Loucy (cell line): ENCODE results near the gene TDRD7.

Source experiments
- H2AFZ ChIP-seq: fragments of 200-600 bp; sonication (generic); 2 replicates; pipeline ENCODE4 v1.6.0; 2016; ENCODE audit warnings: antibody characterized with exemption, mild to moderate bottlenecking, low read length, moderate library complexity
- H3F3A ChIP-seq: fragments of 200-600 bp; 2 replicates; pipeline ENCODE4 v1.6.0; 2016; ENCODE audit warnings: antibody characterized with exemption, low read depth, mild to moderate bottlenecking
- H3K27me3 ChIP-seq: fragments of 200-600 bp; sonication (generic); 2 replicates; pipeline ENCODE4 v1.6.1; 2014; ENCODE audit warnings: low read length, mild to moderate bottlenecking; ENCODE audit not compliant: insufficient read depth, poor library complexity, severe bottlenecking
- H3K36me3 ChIP-seq: fragments of 200-600 bp; sonication (generic); 2 replicates; pipeline ENCODE4 v1.6.1; 2016; ENCODE audit warnings: low read length; ENCODE audit not compliant: insufficient read depth
- H3K4me1 ChIP-seq: fragments of 200-600 bp; sonication (generic); 2 replicates; pipeline ENCODE4 v1.5.1; 2014; ENCODE audit warnings: low read length, mild to moderate bottlenecking; ENCODE audit not compliant: insufficient read depth, poor library complexity, severe bottlenecking
- H3K4me2 ChIP-seq: fragments of 200-600 bp; sonication (generic); 2 replicates; pipeline ENCODE4 v1.6.0; 2014; ENCODE audit warnings: antibody characterized with exemption, low read length, low read depth, mild to moderate bottlenecking; ENCODE audit not compliant: poor library complexity, severe bottlenecking
- H3K4me3 ChIP-seq: fragments of 200-600 bp; sonication (generic); 2 replicates; pipeline ENCODE4 v1.5.1; 2014; ENCODE audit warnings: low read length, mild to moderate bottlenecking, mixed read lengths; ENCODE audit not compliant: poor library complexity, severe bottlenecking
- H3K79me2 ChIP-seq: fragments of 200-600 bp; sonication (generic); 2 replicates; pipeline ENCODE4 v1.6.1; 2014; ENCODE audit warnings: low read length; ENCODE audit not compliant: insufficient read depth
- H3K9ac ChIP-seq: fragments of 200-600 bp; sonication (generic); 2 replicates; pipeline ENCODE4 v1.6.0; 2014; ENCODE audit warnings: mild to moderate bottlenecking, low read depth, low read length, moderate library complexity; ENCODE audit not compliant: poor library complexity, severe bottlenecking
- H3K9me2 ChIP-seq: fragments of 200-600 bp; sonication (generic); replicated peaks from 2 replicates; pipeline ENCODE4 v1.6.1; 2016; ENCODE audit warnings: low read depth, low read length, mixed read lengths
- H3K9me3 ChIP-seq: fragments of 200-600 bp; sonication (generic); 2 replicates; pipeline ENCODE4 v1.6.1; 2014; ENCODE audit warnings: mild to moderate bottlenecking, antibody characterized with exemption, low read length, low read depth; ENCODE audit not compliant: insufficient read depth
- H4K20me1 ChIP-seq: fragments of 200-600 bp; sonication (generic); 2 replicates; pipeline ENCODE4 v1.6.0; 2014; ENCODE audit warnings: antibody characterized with exemption, low read length, mild to moderate bottlenecking; ENCODE audit not compliant: insufficient read depth, poor library complexity, severe bottlenecking
- CTCF ChIP-seq: fragments of 200-600 bp; sonication (generic); conservative IDR thresholded peaks from 2 replicates; pipeline ENCODE4 v1.5.1; 2014; ENCODE audit warnings: mild to moderate bottlenecking, antibody characterized with exemption, low read length
- EZH2phosphoT487 ChIP-seq: fragments of 200-600 bp; IDR thresholded peaks from 2 replicates; pipeline ENCODE4 v1.6.1; 2018; ENCODE audit warnings: antibody characterized with exemption, mild to moderate bottlenecking, moderate library complexity, borderline replicate concordance

The TDRD7 gene

GRCh38 chr9:97366889-97367288 is 45.0 kb upstream of the TDRD7 start:
- Histone ChIP-seq H3K36me3 (no peaks in the 10 kb centered on the region), H2AFZ (no peak overlapping the region), H3K9ac (no peak overlapping the region), H3K27me3 (no peaks in the 10 kb centered on the region), H3K79me2 (no peaks in the 10 kb centered on the region), H3K4me3 (no peak overlapping the region), H3K9me3 (peaks cover 10% of the 10 kb centered on the region; the same call in 1 of the 2 replicates), H3K4me1 (peaks cover 7% of the 10 kb centered on the region), H4K20me1 (no peaks in the 10 kb centered on the region), H3K9me2 (no peaks in the 10 kb centered on the region), H3F3A (no peaks in the 10 kb centered on the region), H3K4me2 (no peak overlapping the region)
- no peak for TF ChIP-seq EZH2phosphoT487
- TF ChIP-seq CTCF = no peak

GRCh38 chr9:97367729-97368128 is 44.2 kb upstream of the TDRD7 start:
- no peaks in the 10 kb centered on the region for H3F3A ChIP-seq
- no peaks in the 10 kb centered on the region for H3K36me3 ChIP-seq
- H3K4me2 ChIP-seq = no peak overlapping the region
- H3K4me1 ChIP-seq = peaks cover 7% of the 10 kb centered on the region
- no peaks in the 10 kb centered on the region for H3K79me2 ChIP-seq
- no peak overlapping the region for H2AFZ ChIP-seq
- H3K9me3 ChIP-seq = peaks cover 10% of the 10 kb centered on the region; the same call in 1 of the 2 replicates
- no peak overlapping the region for H3K4me3 ChIP-seq
- H3K27me3 ChIP-seq = no peaks in the 10 kb centered on the region
- no peaks in the 10 kb centered on the region for H4K20me1 ChIP-seq
- TF ChIP-seq CTCF (no peak), EZH2phosphoT487 (no peak)
- no peaks in the 10 kb centered on the region for H3K9me2 ChIP-seq
- no peak overlapping the region for H3K9ac ChIP-seq

DNA sequence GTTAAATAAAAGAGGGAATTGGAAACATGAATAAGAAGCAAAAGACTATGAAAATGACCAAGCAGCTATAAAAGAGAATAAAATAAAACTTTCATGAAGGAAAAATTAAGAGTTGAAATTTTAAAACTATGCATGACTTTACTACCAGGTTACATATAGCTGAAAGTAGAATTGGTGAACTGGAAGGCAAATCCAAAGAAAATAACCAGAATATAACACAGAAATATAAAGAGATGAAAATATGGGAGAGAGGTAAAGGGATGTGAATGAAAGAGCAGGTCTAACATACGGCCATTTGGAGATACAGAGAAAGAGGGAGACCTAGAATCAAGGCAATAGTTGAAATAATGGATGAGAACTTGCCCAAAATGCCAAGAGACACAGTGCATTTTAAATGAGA is 42.9 kb upstream of the TDRD7 start:
- H3K9me2 ChIP-seq = no peaks in the 10 kb centered on the region

More for the DNA sequence above, 42.9 kb upstream of the TDRD7 start:
- Histone ChIP-seq H2AFZ (no peak overlapping the region), H3K9ac (no peak overlapping the region), H3K4me1 (no peaks in the 10 kb centered on the region), H3F3A (no peaks in the 10 kb centered on the region), H3K79me2 (no peaks in the 10 kb centered on the region), H3K27me3 (no peaks in the 10 kb centered on the region), H3K9me3 (peaks cover 10% of the 10 kb centered on the region; the same call in 1 of the 2 replicates), H4K20me1 (no peaks in the 10 kb centered on the region), H3K36me3 (no peaks in the 10 kb centered on the region), H3K4me2 (no peak overlapping the region), H3K4me3 (no peak overlapping the region)
- TF ChIP-seq EZH2phosphoT487 (no peak), CTCF (no peak)
